Mesendoderm (in vitro differentiated cells): ENCODE measurements around the gene TPP1.

ENCODE experiments used
- DNase-seq: peaks from one replicate; pipeline ENCODE4 v3.0.0; 2013
- H2AK5ac ChIP-seq: 2 replicates; pipeline ENCODE4 v1.6.1; 2013; ENCODE audit warnings: low read length, inconsistent platforms
- H2BK120ac ChIP-seq: 2 replicates; pipeline ENCODE4 v1.6.1; 2013; ENCODE audit warnings: low read depth, mild to moderate bottlenecking, low read length, moderate library complexity, mixed read lengths
- H2BK15ac ChIP-seq: replicated peaks from 2 replicates; pipeline ENCODE4 v1.6.1; 2013; ENCODE audit warnings: low read depth, mild to moderate bottlenecking, moderate library complexity
- H2BK5ac ChIP-seq: 2 replicates; pipeline ENCODE4 v1.6.1; 2013; ENCODE audit warnings: low read length, inconsistent platforms
- H3K18ac ChIP-seq: 2 replicates; pipeline ENCODE4 v1.6.1; 2013; ENCODE audit warnings: mild to moderate bottlenecking, low read length, mixed read lengths
- H3K23ac ChIP-seq: one replicate; pipeline ENCODE4 v1.6.1; 2013; ENCODE audit warnings: low read length
- H3K27ac ChIP-seq: 2 replicates; pipeline ENCODE4 v1.5.1; 2013; ENCODE audit warnings: low read depth, mild to moderate bottlenecking, inconsistent platforms, low read length, moderate library complexity
- H3K27me3 ChIP-seq: 2 replicates; pipeline ENCODE4 v1.6.1; 2013; ENCODE audit warnings: low read length, control low read depth, mild to moderate bottlenecking, inconsistent platforms; ENCODE audit not compliant: insufficient read depth, poor library complexity
- H3K36me3 ChIP-seq: 2 replicates; pipeline ENCODE4 v1.6.1; 2013; ENCODE audit warnings: low read length, inconsistent platforms; ENCODE audit not compliant: control insufficient read depth, insufficient read depth
- H3K4ac ChIP-seq: one replicate; pipeline ENCODE4 v1.6.1; 2013; ENCODE audit warnings: low read depth, mild to moderate bottlenecking, low read length, moderate library complexity
- H3K4me1 ChIP-seq: 2 replicates; pipeline ENCODE4 v1.6.1; 2013; ENCODE audit warnings: low read depth, low read length, inconsistent platforms; ENCODE audit not compliant: control insufficient read depth
- H3K4me2 ChIP-seq: 2 replicates; pipeline ENCODE4 v1.6.1; 2013; ENCODE audit warnings: low read length
- H3K4me3 ChIP-seq: 2 replicates; pipeline ENCODE4 v1.5.1; 2013; ENCODE audit warnings: mild to moderate bottlenecking, low read length
- H3K56ac ChIP-seq: one replicate; pipeline ENCODE4 v1.6.1; 2013; ENCODE audit warnings: low read length
- H3K79me1 ChIP-seq: 2 replicates; pipeline ENCODE4 v1.6.1; 2013; ENCODE audit warnings: low read length, inconsistent platforms
- H3K79me2 ChIP-seq: 2 replicates; pipeline ENCODE4 v1.6.1; 2013; ENCODE audit warnings: mild to moderate bottlenecking, low read length; ENCODE audit not compliant: control insufficient read depth, insufficient read depth
- H3K9ac ChIP-seq: 2 replicates; pipeline ENCODE4 v1.6.1; 2013; ENCODE audit warnings: low read length, inconsistent platforms
- H4K5ac ChIP-seq: one replicate; pipeline ENCODE4 v1.6.1; 2013; ENCODE audit warnings: low read length
- H4K8ac ChIP-seq: one replicate; pipeline ENCODE4 v1.6.1; 2013; ENCODE audit warnings: low read depth, mild to moderate bottlenecking, control low read depth, low read length, moderate library complexity
- WGBS: extraction: QIAGEN DNeasy Blood & Tissue Kit; methylation state at CpG from one replicate; pipeline ENCODE4 v1.1.7; 2013; ENCODE audit warnings: low lambda C conversion rate, missing lambda C conversion rate; ENCODE audit not compliant: insufficient coverage; ENCODE audit errors: extremely low coverage; 5-methylcytosine and 5-hydroxymethylcytosine counted together

Gene TPP1

DNA sequence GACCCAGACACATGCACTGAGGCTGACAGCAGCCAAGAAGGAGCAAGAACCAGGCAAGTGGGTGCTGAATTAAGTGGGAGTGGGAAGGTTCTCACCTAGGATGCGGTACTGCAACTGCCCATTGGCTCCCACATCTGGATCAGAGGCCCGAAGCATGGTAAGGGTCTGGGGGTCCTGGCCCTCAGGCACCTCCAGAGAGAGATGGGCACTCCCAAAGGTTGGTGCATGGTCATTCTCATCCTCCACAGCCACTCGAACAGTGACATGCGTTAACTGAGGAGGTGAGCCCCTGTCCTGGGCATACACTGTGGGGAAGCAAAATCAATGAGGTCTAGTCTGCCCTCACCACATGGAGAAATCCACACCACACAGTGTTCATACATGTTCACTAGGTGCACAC is 9.3 kb upstream of the TPP1 start:
- no peak overlapping the region for H4K8ac ChIP-seq

DNA sequence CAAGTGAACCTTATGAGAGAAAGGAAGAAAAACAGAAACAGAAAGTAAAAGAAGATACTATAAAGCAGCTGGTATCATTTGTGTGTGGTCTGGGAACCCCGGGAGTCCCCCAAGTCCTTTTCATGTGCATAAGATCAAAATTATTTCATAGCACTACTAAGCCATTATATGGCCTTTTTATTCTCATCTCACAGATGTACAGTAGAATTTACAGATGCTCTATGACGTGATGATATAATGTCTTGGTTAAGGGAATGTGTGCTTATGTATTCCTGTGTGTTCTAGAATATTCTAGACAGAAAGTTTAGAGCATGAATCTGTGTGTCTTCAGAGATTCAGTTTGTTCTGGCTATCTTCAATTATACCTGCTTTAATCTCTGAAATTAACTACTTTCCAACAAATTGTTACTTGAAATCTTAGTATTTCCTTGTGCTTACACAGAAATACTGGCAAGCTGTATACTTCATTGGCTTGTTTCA is 8.6 kb upstream of the TPP1 start:
- no CpG with 5 or more reads among the region's 2 CpGs for WGBS
- no peak overlapping the region for H2BK5ac ChIP-seq
- H3K56ac ChIP-seq, result no peak overlapping the region
- H3K18ac ChIP-seq, result no peak overlapping the region
- H3K36me3 ChIP-seq, result no peaks in the 10 kb centered on the region
- no peak overlapping the region for H2AK5ac ChIP-seq
- H2BK15ac ChIP-seq, result no peak overlapping the region
- no peaks in the 10 kb centered on the region for H3K79me2 ChIP-seq
- no peak for DNase-seq
- H3K79me1 ChIP-seq, result no peaks in the 10 kb centered on the region
- H3K4me3 ChIP-seq, result no peak overlapping the region
- H3K4me2 ChIP-seq, result no peak overlapping the region
- H4K8ac ChIP-seq, result no peak overlapping the region
- H3K9ac ChIP-seq, result no peak overlapping the region
- H3K4me1 ChIP-seq, result no peaks in the 10 kb centered on the region
- H4K5ac ChIP-seq, result no peak overlapping the region
- peaks cover 5% of the 10 kb centered on the region for H3K27me3 ChIP-seq
- H2BK120ac ChIP-seq, result no peak overlapping the region
- no peak overlapping the region for H3K4ac ChIP-seq
- H3K27ac ChIP-seq, result no peak overlapping the region
- H3K23ac ChIP-seq, result no peak overlapping the region

More for the DNA sequence above, 9.3 kb upstream of the TPP1 start:
- no peak for DNase-seq
- no peak overlapping the region for H3K9ac ChIP-seq
- H4K5ac ChIP-seq, result no peak overlapping the region
- no peak overlapping the region for H3K56ac ChIP-seq
- no peaks in the 10 kb centered on the region for H3K4me1 ChIP-seq
- peaks cover 5% of the 10 kb centered on the region for H3K27me3 ChIP-seq
- no peak overlapping the region for H3K18ac ChIP-seq
- H3K79me2 ChIP-seq, result no peaks in the 10 kb centered on the region
- H2BK120ac ChIP-seq, result no peak overlapping the region
- no peaks in the 10 kb centered on the region for H3K79me1 ChIP-seq
- no peak overlapping the region for H3K23ac ChIP-seq
- no peak overlapping the region for H2BK5ac ChIP-seq
- H2AK5ac ChIP-seq, result no peak overlapping the region
- H3K27ac ChIP-seq, result no peak overlapping the region
- no peaks in the 10 kb centered on the region for H3K36me3 ChIP-seq
- no peak overlapping the region for H2BK15ac ChIP-seq
- WGBS, result no CpG with 5 or more reads among the region's 4 CpGs
- H3K4me3 ChIP-seq, result no peak overlapping the region
- no peak overlapping the region for H3K4ac ChIP-seq
- no peak overlapping the region for H3K4me2 ChIP-seq

DNA sequence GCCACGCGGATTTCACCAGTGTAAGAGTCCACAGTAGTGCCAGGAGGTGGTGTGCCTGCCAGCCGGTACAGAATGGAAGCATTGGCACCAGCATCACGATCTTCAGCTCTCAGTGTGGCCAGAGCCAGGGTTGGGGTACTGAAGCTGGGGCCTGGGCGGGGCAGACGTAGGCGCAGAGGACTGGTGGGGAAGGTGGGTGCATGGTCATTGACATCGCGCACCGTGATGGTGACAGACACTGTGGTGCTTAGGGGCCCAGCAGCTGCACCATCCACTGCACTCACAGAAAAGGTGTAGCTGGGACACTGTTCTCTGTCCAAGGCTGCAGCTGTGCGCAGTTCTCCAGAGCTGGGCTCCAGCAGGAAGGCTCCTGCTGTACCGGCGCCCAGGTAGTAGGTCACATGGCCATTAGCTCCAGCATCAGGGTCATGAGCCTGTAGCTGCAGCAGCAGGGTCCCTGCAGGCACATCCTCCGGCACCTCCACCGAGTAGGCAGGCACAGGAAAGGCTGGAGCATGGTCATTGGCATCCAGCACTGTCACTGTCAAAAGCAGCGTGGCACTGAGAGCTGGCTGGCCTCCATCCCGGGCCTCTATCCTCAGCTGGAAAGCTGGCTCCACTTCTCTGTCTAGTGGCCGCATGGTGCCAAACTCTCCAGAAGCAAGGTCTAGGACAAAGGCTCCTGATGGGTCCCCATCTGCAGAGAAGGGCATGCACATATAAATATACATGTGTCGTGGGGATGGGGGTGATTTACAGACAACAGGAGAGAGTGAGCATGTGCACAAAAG is 7.9 kb upstream of the TPP1 start:
- Histone ChIP-seq H4K5ac (no peak overlapping the region), H2AK5ac (no peak overlapping the region), H3K4me2 (no peak overlapping the region), H2BK15ac (no peak overlapping the region), H3K79me1 (no peaks in the 10 kb centered on the region), H3K27ac (no peak overlapping the region), H3K56ac (no peak overlapping the region), H3K9ac (no peak overlapping the region), H3K79me2 (no peaks in the 10 kb centered on the region), H3K23ac (no peak overlapping the region), H3K4ac (no peak overlapping the region), H3K36me3 (no peaks in the 10 kb centered on the region), H2BK120ac (no peak overlapping the region), H3K4me1 (no peaks in the 10 kb centered on the region), H3K18ac (no peak overlapping the region), H2BK5ac (no peak overlapping the region), H4K8ac (no peak overlapping the region), H3K27me3 (peaks cover 5% of the 10 kb centered on the region), H3K4me3 (no peak overlapping the region)
- no peak for DNase-seq
- no CpG with 5 or more reads among the region's 19 CpGs for WGBS

DNA sequence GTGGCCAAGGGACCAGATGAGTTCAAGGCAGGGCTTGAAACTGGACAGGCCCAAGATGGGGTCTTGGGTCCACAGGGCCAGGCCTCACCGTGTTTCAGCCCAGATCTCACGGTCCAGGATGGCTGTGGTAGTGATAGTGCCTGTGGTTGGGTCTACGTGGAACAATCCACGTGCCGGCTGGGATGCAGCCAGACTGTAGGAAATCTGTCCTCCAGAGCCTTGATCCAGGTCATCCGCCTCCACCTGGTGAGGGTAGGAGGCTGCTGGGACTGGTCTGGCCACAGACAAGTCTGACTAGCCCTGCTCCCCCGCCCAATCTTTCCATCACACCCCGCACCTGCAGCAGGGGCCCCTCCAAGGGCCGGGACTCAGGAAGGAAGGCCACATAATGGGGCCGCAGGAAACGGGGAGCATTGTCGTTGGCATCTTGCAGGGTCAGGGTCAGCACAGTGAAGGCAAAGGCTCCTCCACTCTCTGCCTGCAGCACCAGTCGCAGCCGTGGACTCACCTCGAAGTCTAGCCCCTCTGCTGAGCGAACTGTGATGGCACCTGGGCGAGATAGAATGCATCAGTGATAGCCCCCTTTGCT is 6.7 kb upstream of the TPP1 start:
- Histone ChIP-seq H3K27ac (no peak overlapping the region), H3K27me3 (peaks cover 3% of the 10 kb centered on the region), H3K4me1 (no peaks in the 10 kb centered on the region), H2AK5ac (no peak overlapping the region), H3K36me3 (no peaks in the 10 kb centered on the region), H3K79me1 (no peaks in the 10 kb centered on the region), H3K4me3 (no peak overlapping the region), H3K18ac (no peak overlapping the region), H4K8ac (no peak overlapping the region), H2BK120ac (no peak overlapping the region), H2BK5ac (no peak overlapping the region), H3K4ac (no peak overlapping the region), H2BK15ac (no peak overlapping the region), H3K4me2 (no peak overlapping the region), H4K5ac (no peak overlapping the region), H3K9ac (no peak overlapping the region), H3K79me2 (no peaks in the 10 kb centered on the region), H3K56ac (no peak overlapping the region), H3K23ac (no peak overlapping the region)
- no CpG with 5 or more reads among the region's 17 CpGs for WGBS
- no peak for DNase-seq

DNA sequence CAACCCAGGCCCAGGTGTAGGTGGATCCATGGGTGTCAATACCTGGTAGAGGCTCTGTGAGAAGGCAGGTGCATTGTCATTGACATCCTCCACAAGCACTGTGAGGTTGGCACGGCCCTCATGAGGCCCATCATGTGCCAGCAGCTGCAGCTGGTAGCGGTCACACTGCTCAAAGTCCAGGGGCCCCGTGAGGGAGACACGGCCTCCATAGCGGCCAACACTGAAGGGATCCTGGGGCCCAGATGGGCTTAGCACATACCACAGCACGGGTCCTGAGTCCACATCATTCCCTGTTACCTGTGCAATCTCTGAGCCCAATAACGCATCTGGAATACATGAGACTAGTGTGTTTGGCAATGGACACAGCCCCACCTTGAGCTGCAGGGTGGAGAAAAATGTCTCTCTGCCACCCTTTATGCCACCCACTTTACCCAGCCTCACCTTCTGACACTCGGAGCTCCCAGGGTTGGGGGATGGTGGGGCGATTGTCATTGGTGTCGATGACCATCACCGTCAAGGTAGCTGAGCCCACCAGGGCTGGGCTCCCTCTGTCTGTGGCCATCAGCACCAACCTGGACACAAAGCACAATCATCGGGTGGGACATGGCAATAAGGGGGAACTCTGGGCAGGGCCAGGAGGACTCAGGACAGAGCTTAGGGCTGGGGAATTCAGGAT is 6.1 kb upstream of the TPP1 start:
- H3K4me1 ChIP-seq, result no peaks in the 10 kb centered on the region
- H3K4ac ChIP-seq, result no peak overlapping the region
- no peak overlapping the region for H4K5ac ChIP-seq
- no peaks in the 10 kb centered on the region for H3K79me1 ChIP-seq
- no peak for DNase-seq
- no peak overlapping the region for H3K27ac ChIP-seq
- no peak overlapping the region for H2BK120ac ChIP-seq
- no peaks in the 10 kb centered on the region for H3K27me3 ChIP-seq
- no peak overlapping the region for H3K9ac ChIP-seq
- H2BK5ac ChIP-seq, result no peak overlapping the region
- H3K18ac ChIP-seq, result no peak overlapping the region
- H3K56ac ChIP-seq, result no peak overlapping the region
- H2AK5ac ChIP-seq, result no peak overlapping the region
- H3K4me2 ChIP-seq, result no peak overlapping the region
- no peaks in the 10 kb centered on the region for H3K79me2 ChIP-seq
- H2BK15ac ChIP-seq, result no peak overlapping the region
- H3K4me3 ChIP-seq, result no peak overlapping the region
- no peak overlapping the region for H4K8ac ChIP-seq
- no peak overlapping the region for H3K23ac ChIP-seq
- WGBS, result no CpG with 5 or more reads among the region's 12 CpGs
- no peaks in the 10 kb centered on the region for H3K36me3 ChIP-seq
